Gastrocnemius medialis (tissue), 4 donors: Measurements from ENCODE around the gene PLCD1.

ENCODE experiments used
- CTCF ChIP-seq, 5 experiments: fragments of 450-650 bp in 3 of 5; fragments of 200-600 bp in 2 of 5; sonication (generic) in 2 of 5; IDR thresholded peaks in 4 of 5; conservative IDR thresholded peaks in 1 of 5; 1 replicate in 4 of 5; 2 replicates in 1 of 5; pipeline ENCODE4 v1.5.1; 2016 to 2019; ENCODE audit warnings: antibody characterized with exemption in 5 of 5, mild to moderate bottlenecking in 3 of 5, moderate library complexity in 3 of 5
- POLR2A ChIP-seq, 2 donors: fragments of 450-650 bp; IDR thresholded peaks; one replicate each; pipeline ENCODE4 v1.6.1; 2017; ENCODE audit warnings: antibody characterized with exemption in 2 of 2, mild to moderate bottlenecking in 2 of 2, moderate library complexity in 2 of 2

DNA sequence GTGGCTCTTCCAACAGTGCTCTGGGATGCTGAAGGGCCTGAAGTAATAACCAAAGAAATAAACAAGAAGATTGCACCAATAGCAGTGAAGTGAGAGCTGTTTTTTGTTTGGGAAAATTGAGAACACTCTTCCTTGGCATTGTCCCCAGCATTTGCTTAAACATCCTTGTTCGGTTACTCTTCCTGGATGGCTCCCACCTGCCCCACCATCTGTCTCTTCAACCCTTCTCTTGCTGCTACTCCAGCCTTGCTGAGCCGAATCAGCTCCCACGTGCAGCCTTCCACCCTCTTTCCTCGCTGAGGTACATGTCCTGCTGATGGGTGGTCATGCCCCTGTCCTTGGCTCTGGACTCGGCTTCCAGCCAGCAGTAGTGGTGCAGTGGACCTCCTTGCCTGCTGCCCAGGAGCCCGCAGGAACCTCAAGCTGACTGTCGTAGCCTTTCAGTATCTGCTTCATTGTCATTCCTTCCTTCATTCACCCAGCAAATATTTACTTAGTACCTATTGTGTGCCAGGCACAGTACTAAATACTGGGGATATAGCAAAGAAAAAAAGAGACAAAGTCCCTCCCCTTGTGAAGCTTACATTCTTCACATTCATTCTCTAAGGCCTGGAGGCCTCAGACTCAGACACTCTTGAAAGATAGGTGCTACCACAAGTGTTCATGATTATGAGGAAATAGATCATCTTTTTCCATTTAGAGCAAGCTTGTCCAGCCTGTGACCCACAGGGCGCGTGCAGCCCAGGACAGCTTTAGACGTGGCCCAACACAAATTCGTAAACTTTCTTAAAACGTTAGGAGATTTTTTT lies 56.0 kb downstream of the PLCD1 start:
- TF ChIP-seq CTCF (IDR thresholded peaks at IDR 0.05 in 4 of 5, conservative IDR thresholded peaks at IDR 0.05 in 1 of 5) (no peak), POLR2A (IDR thresholded peaks at IDR 0.05) (no peak)
